Astrocyte of the cerebellum (primary cell): ENCODE results near the gene GAK.

Experiments
- DNase-seq: peaks from one replicate; pipeline ENCODE4 v3.0.0-alpha.2; 2011; ENCODE audit warnings: low read depth
- H3K4me3 ChIP-seq: 2 replicates; pipeline ENCODE4 v1.5.1; 2011; ENCODE audit warnings: mild to moderate bottlenecking, low read depth, low read length, moderate library complexity
- CTCF ChIP-seq: IDR thresholded peaks from 2 replicates; pipeline ENCODE4 v1.5.1; 2012; ENCODE audit warnings: low read length, low read depth, moderate library complexity, mild to moderate bottlenecking; ENCODE audit errors: missing control alignments
- in situ Hi-C: cut with HindIII; loops from 2 replicates; pipeline ENCODE4 v1.10.0; 2017; ENCODE audit warnings: low sequenced_read_pairs

The GAK gene

GRCh38 chr4:959338-960139, 27.4 kb upstream of the GAK start:
- no peak for DNase-seq
- H3K4me3 ChIP-seq, result no peak overlapping the region
- no peak for TF ChIP-seq CTCF
- in situ Hi-C loops, result no loop called here

GRCh38 chr4:958696-959337, 26.7 kb upstream of the GAK start:
- in situ Hi-C loops, result no loop called here
- DNase-seq, result no peak

GRCh38 chr4:958314-958665, 26.2 kb upstream of the GAK start:
- in situ Hi-C loops, result no loop called here
- no peak for TF ChIP-seq CTCF
- H3K4me3 ChIP-seq, result no peak overlapping the region
- no peak for DNase-seq

More at GRCh38 chr4:958696-959337, 26.7 kb upstream of the GAK start:
- TF ChIP-seq CTCF, result no peak
- H3K4me3 ChIP-seq, result no peak overlapping the region

- no peak for TF ChIP-seq CTCF
- DNase-seq, result no peak
- in situ Hi-C loops, result no loop called here
- H3K4me3 ChIP-seq, result no peak overlapping the region
Observed at GRCh38 chr4:957581-958313, 25.6 kb upstream of the GAK start.

- in situ Hi-C loops, result no loop called here
- no peak for DNase-seq
- no peak overlapping the region for H3K4me3 ChIP-seq
- TF ChIP-seq CTCF, result no peak
Observed at GRCh38 chr4:957231-957580, 25.1 kb upstream of the GAK start.

- TF ChIP-seq CTCF, result no peak
- in situ Hi-C loops, result no loop called here
- DNase-seq, result no peak
Observed at GRCh38 chr4:956531-957230, 24.6 kb upstream of the GAK start.

More at GRCh38 chr4:956531-957230, 24.6 kb upstream of the GAK start:
- no peak overlapping the region for H3K4me3 ChIP-seq
